CD4-positive, alpha-beta T cell treated with Interleukin-15 for 4 hours (primary cell): ENCODE measurements around the gene AP1G1.
"Not testable (repeated sequence)": the region's sequence is repeated elsewhere in the genome, so short reads cannot be mapped to it uniquely, and the experiment has no call there.

Experiments used
- DNase-seq: peaks from one replicate; pipeline ENCODE4 v3.0.0-alpha.2; 2020; ENCODE audit warnings: low spot score

Gene AP1G1

GRCh38 chr16:71807905-71808592 lies 585 bp downstream of the AP1G1 start:
- peak; percentile 27 for DNase-seq

- DNase-seq, result no peak
Observed at GRCh38 chr16:71803305-71803690, 5.3 kb downstream of the AP1G1 start.

DNA sequence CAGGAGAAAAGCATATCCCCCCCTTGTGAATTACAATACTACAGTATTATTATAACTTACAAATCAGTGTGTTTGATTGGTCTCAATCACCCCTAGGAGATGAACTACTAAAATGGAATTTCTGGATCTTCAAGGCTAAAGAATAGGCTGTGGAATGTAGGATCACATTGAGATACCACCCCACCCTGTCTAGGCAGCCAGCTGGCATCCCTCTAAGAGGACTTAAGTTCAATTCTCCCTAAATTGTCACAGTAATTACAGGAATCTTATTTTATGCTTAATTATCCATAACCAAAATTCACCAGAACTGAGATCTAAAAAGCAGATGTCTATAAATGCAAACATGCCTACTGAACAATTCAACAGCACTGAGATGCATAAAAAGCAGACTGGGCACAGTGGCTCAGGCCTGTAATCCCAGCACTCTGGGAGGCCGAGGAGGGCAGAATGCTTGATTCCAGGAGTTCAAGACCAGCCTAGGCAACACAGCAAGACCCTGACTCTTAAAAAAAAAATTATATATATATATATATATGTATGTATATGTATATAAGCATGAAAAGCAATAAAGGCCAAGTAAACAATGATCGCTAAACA lies 12.0 kb downstream of the AP1G1 start:
- DNase-seq, result no peak

- DNase-seq, result no peak
Observed at GRCh38 chr16:71794943-71795342, 13.7 kb downstream of the AP1G1 start.

- DNase-seq, result no peak
Observed at GRCh38 chr16:71794018-71794417, 14.6 kb downstream of the AP1G1 start.

- DNase-seq, result no peak
Observed at GRCh38 chr16:71792176-71792575, 16.5 kb downstream of the AP1G1 start.

DNA sequence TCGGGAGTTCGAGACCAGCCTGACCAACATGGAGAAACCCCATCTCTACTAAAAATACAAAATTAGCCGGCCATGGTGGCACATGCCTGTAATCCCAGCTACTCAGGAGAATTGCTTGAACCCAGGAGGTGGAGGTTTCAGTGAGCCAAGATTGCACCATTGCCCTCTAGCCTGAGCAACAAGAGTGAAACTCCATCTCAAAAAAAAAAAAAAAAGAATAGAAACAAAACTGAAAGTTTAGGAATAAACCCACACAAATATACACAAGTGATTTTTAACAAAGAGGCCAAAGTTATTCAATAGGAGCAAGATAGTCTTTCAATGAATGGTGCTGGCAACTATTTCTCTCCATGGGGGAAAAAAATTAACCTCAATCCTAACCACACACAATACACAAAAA lies 18.3 kb downstream of the AP1G1 start:
- not testable (repeated sequence) for DNase-seq

DNA sequence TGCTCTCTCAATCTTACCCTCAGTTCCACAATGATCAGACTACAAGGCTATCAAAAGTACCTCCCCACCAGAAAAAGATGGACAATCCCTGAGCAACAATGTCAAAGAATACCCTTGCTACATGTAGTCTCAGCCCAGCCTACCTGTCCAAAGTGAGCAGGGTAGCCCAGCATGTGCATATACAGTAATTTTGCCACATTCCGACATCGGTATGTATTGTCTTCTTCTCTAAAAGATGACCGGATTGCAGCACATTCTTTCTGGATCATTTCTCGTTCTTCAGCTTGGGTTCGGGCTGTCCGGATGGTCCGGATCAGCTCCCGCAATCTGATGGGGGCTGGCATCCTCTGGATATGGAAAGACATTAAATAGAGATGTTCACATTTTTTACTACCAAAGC lies 19.5 kb downstream of the AP1G1 start:
- no peak for DNase-seq

DNA sequence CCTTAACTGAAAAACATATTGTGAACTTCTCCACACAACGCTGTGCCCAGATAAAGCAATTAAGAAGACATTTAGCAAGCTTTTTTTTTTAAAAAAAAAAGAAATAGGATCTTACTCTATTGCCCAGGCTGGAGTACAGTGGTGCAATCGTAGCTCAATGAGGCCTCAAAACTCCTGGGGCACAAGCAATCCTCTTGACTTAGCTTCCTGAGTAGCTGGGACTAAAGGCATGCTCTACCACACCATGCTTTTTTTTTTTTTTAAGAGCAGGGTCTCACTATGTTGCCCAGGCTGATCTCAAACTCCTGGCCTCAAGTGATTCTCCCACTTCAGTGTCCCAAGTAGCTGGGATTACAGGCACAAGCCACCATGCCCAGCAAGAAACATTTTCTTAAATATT lies 20.1 kb downstream of the AP1G1 start:
- DNase-seq, result no peak

DNA sequence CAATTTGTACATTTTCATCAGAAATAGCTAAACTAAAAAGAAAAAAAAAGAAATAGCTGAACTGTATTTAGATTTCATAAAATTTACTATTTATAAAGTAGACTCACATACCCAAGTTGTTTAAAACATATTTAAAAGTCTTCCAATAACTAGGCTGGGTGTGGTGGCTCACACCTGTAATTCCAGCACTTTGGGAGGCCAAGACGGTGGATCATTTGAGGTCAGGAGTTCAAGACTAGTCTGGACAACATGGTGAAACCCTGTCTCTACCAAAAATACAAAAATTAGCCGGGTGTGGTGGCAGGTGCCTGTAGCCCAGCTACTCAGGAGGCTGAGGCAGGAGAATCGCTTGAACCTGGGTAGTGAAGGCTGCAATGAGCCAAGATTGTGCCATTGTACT lies 23.5 kb downstream of the AP1G1 start:
- DNase-seq, result not testable (repeated sequence)

- no peak for DNase-seq
Observed at GRCh38 chr16:71784093-71784492, 24.5 kb downstream of the AP1G1 start.

DNA sequence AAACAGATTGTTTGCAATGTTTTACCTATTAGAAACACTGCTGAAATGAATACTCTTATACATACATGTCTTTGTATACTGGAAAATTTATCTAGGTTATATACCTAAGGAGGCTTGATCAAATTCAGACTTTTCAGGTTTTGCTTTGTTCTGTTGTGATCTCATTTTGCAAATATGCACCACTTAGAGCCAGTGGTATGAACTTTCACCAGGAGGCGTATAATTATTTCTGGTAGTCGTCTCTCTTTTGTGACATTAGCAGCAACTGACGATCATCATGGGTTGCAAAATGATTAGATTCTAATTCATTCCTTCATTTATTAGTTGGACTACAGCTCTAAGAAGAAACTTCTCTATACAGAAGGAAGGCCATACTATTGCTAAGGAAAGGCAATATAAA lies 26.9 kb downstream of the AP1G1 start:
- no peak for DNase-seq

DNA sequence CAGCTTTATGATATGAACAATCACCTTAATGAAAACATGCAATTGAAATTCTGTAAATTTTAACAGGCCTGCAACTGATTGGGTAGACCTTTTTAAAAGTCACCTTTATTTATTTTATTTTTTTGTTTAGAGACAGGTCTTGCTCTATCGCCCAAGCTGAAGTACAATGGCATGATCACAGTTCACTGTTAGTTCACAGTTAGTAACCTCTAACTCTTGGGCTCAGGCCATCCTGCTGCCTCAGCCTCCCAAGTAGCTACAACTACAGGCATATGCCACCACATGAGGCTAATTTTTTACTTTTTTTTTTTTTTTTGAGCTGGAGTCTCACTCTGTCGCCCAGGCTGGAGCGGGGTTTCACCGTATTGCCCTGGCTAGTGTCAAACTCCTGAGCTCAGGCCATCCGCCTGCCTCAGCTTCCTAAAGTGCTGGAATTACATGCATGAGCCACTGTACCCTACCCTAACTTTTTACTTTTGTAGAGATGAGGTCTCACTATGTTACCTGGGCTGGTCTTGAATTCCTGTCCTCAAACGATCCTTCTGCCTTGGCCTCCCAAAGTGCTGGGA lies 28.0 kb downstream of the AP1G1 start:
- DNase-seq, result no peak

DNA sequence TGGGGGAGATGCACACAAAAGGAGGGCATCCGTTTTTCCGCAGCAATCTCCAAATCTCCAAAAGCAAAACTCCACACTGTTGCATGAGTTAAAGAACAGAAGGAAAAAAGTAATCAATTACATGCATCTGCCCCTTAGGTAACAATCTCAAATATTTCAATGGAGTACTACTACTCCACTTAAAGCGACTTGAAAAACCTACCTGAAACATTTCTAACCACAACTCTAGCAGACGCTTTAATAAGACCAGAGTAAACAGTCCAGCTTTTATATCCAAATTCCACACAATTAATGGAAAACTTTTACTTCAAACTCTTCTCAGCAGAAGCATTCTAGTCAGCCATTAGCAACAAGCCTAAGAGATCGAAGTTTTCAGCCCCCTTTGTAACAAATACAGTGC lies 29.9 kb downstream of the AP1G1 start:
- no peak for DNase-seq

DNA sequence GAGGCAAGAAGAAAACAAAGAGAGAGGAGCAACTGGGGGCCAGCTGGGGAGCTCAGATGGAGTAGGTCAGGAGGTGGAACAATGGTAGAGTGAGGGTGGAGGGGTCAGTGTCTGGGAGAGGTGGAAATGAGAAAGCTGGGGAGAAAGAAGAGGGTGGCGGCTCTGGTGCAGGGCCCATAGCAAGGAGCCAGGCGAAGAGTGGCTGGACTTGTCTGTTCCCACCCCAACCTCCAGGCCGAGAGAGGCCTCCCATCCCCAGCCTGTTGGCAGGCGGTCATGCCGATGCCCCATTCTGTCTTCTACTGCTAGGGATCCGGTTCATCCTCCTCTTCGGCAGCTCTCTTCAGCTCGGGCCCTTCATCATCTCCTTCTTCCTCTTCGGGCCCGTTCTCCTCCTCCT lies 31.3 kb downstream of the AP1G1 start:
- DNase-seq, result no peak

- DNase-seq, result no peak
Observed at GRCh38 chr16:71775949-71776348, 32.7 kb downstream of the AP1G1 start.

DNA sequence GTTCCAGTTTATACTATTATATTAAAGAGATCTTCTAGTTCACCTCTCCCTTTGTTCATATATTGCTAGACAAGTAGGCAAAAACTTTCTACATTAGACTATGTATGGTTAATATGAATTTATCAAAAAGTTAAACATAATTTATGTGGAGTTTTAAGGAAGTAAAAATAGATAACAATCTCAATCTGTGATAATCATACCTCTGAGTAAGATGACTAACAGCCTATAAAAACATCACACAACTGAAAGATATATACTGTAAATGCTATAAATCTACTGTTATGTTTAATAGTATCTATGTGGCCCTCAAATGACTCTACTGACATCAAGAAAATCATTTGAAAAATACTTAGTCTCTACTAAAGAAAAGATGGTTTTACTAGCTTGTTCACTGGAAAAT lies 37.1 kb downstream of the AP1G1 start:
- DNase-seq, result no peak

DNA sequence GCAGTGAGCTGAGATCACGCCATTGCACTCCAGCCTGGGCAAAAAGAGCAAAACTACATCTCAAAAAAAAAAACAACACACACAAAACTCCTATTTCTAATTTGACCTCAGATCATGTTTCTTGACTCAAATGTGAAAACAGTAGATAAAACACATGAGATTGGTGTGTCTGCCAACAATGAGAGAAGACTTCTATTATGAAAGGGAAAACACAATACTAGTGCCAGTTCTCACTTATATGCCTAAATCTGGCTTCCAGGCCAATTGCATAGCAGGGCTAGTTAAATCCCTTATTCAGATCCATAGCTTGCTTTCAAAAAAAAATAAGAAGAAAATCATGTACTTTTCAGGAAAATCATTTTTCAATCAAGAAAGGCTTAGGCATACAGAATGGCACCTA lies 39.4 kb downstream of the AP1G1 start:
- DNase-seq, result no peak

- no peak for DNase-seq
Observed at GRCh38 chr16:71767060-71767900, 41.4 kb downstream of the AP1G1 start.

- no peak for DNase-seq
Observed at GRCh38 chr16:71762186-71762585, 46.4 kb downstream of the AP1G1 start.

DNA sequence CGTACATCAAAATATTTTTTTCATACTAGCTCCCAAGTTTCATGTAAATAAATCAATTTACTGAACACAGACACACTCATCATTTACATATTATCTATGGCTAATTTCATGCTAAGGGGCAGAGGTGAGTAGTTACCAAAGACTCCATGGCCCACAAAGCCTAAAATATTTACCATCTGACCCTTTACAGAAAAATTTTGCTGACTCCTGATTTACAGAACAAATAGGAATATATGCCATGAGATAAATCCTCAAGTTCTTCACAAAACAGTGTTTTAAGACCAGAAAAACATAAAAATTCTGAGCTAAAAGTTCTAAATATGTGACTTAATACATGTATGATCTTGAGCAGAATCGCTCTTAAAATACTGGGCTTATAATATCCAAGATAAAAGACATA lies 47.5 kb downstream of the AP1G1 start:
- no peak for DNase-seq

- no peak for DNase-seq
Observed at GRCh38 chr16:71758293-71758760, 50.3 kb downstream of the AP1G1 start.

DNA sequence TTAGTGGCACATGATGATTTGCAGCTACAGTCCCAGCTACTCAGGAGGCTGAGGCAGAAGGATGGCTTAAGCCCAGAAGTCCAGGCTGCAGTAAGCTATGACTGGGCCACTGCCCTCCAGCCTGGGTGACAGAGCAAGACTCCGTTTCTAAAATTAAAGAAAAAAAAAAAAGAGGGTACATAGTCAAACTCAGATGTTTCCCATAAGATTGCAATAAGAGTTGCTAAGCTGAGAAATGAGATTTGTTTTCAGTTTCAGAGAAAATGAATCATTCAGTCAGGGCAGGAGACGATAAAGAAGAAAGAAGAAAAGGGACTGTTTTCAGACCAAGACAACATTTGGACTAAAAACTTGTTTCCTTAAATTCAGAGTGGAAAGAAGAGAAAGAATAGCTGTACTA lies 54.0 kb downstream of the AP1G1 start:
- DNase-seq, result no peak
